PC-9 (cell line): ENCODE results near the gene CTU1. TPM values are rescaled to one million over a fixed set of nuclear protein-coding genes. Genes with fewer than 3 reads are reported as not detected.

Source experiments
- BruUV-seq: library from RNA; stranded (reverse); fragments of 400-500 nt; replicated peaks from 2 replicates; lab custom pipeline; 2021; lab: Mats Ljungman, UMichigan
- CTCF ChIA-PET: fragments of 300-600 bp; sonication (Branson Sonifier 250); formaldehyde crosslinking; loops from one replicate; lab custom pipeline; 2022; ENCODE audit warnings: antibody characterized with exemption; lab: Charles Lee
- POLR2A ChIA-PET: fragments of 300-600 bp; sonication (Branson Sonifier 250); formaldehyde crosslinking; loops from one replicate; lab custom pipeline; 2022; ENCODE audit warnings: antibody characterized with exemption; ENCODE audit not compliant: unreplicated experiment; lab: Charles Lee
- DNase-seq, 2 experiments: peaks; one replicate each; pipeline versions ENCODE4 v3.0.0 to v3.0.0-alpha.2; 2015 to 2022; ENCODE audit warnings: mixed read lengths in 1 of 2
- H2AFZ ChIP-seq: fragments of 200-600 bp; sonication (generic); 2 replicates; pipeline ENCODE4 v1.8.1; 2017; ENCODE audit warnings: antibody characterized with exemption
- H3F3A ChIP-seq: fragments of 200-600 bp; sonication (generic); 2 replicates; pipeline ENCODE4 v1.8.1; 2017; ENCODE audit warnings: antibody characterized with exemption, mild to moderate bottlenecking, low read depth; ENCODE audit not compliant: insufficient read depth
- H3K27ac ChIP-seq: fragments of 200-600 bp; sonication (generic); 2 replicates; pipeline ENCODE4 v1.6.1; 2016; ENCODE audit warnings: mixed run types
- H3K27me3 ChIP-seq: fragments of 200-600 bp; sonication (generic); 2 replicates; pipeline ENCODE4 v1.6.1; 2016; ENCODE audit warnings: low read depth, mixed run types; ENCODE audit not compliant: insufficient read depth
- H3K36me3 ChIP-seq: fragments of 200-600 bp; sonication (generic); 2 replicates; pipeline ENCODE4 v1.6.1; 2016; ENCODE audit warnings: low read depth, mixed run types
- H3K4me1 ChIP-seq: fragments of 200-600 bp; sonication (generic); replicated peaks from 2 replicates; pipeline ENCODE4 v1.6.1; 2016; ENCODE audit warnings: mixed run types; ENCODE audit not compliant: insufficient read depth
- H3K4me2 ChIP-seq: fragments of 200-600 bp; sonication (generic); 2 replicates; pipeline ENCODE4 v1.6.1; 2017; ENCODE audit warnings: mixed run types
- H3K4me3 ChIP-seq: fragments of 200-600 bp; sonication (generic); 2 replicates; pipeline ENCODE4 v1.6.1; 2016; ENCODE audit warnings: mixed run types
- H3K79me2 ChIP-seq: fragments of 200-600 bp; sonication (generic); 2 replicates; pipeline ENCODE4 v1.6.1; 2017; ENCODE audit warnings: low read depth, mixed run types
- H3K9me2 ChIP-seq: fragments of 200-600 bp; sonication (generic); 2 replicates; pipeline ENCODE4 v1.8.1; 2017; ENCODE audit warnings: mild to moderate bottlenecking; ENCODE audit not compliant: insufficient read depth
- H3K9me3 ChIP-seq: fragments of 200-600 bp; sonication (generic); 2 replicates; pipeline ENCODE4 v1.8.1; 2016; ENCODE audit warnings: low read depth; ENCODE audit not compliant: insufficient read depth
- H4K20me1 ChIP-seq: fragments of 200-600 bp; sonication (generic); 2 replicates; pipeline ENCODE4 v1.8.1; 2017; ENCODE audit not compliant: insufficient read depth
- EZH2 ChIP-seq: fragments of 200-600 bp; sonication (generic); IDR thresholded peaks from 2 replicates; pipeline ENCODE4 v1.8.0; 2017; ENCODE audit warnings: antibody characterized with exemption, low read depth
- intact Hi-C: fragments of 100-400 bp; cut with micrococcal nuclease; formaldehyde crosslinking; loops from one replicate; pipeline ENCODE4 v1.10.0; 2022; ENCODE audit not compliant: unreplicated experiment
- total RNA-seq: library from RNA; stranded (reverse); gene quantifications from 2 replicates; pipeline ENCODE4 v1.2.3, GENCODE V29; 2021
- TF ChIP-seq, protein P1 (sequence below): fragments of 200-600 bp; sonication (generic); conservative IDR thresholded peaks from 2 replicates; pipeline ENCODE4 v1.6.1; 2017; ENCODE audit warnings: mixed run types, antibody characterized with exemption, mild to moderate bottlenecking, moderate library complexity

Gene CTU1
- total RNA-seq, 1 experiment from 2014 or later, result 7.2 TPM

DNA sequence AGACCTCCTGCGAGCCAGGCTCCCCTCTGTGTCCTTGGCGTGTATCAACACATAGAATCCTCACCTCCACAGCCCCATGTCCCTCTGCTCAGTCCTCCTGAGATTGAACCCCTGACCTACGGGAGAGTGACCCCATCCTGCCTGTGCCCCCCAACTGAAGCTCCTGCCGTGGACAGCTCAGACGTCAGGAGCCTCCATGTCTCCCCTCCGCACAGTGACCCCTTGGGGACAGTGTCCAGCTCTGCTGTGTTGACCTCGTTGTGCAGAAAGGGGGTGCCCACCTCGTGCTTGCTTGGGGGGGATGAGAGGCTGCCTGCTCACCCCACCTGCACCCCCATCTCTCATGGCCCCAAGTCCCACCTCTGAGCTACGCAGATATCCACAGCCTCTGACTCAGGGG is 16.0 kb upstream of the CTU1 start:
- H3K36me3 ChIP-seq, result no peaks in the 10 kb centered on the region
- BruUV-seq, result no TSS peak
- H3K79me2 ChIP-seq, result no peaks in the 10 kb centered on the region
- intact Hi-C loops, result no loop called here
- no peak overlapping the region for H3K4me3 ChIP-seq
- POLR2A ChIA-PET, result no interaction called here
- H3K9me3 ChIP-seq, result no peaks in the 10 kb centered on the region
- H3K9me2 ChIP-seq, result no peaks in the 10 kb centered on the region
- H3K27me3 ChIP-seq, result peaks cover 97% of the 10 kb centered on the region
- DNase-seq, result no peak
- H4K20me1 ChIP-seq, result no peaks in the 10 kb centered on the region
- 0 out of 2 replicates have a peak, but pooled peaks cover 7% of the 10 kb centered on the region for H3K4me1 ChIP-seq
- H2AFZ ChIP-seq, result no peak overlapping the region
- no peak overlapping the region for H3K4me2 ChIP-seq
- no peak overlapping the region for H3K27ac ChIP-seq
- H3F3A ChIP-seq, result peaks cover 4% of the 10 kb centered on the region; the same call in 1 of the 2 replicates
- CTCF ChIA-PET, result no interaction called here
- TF ChIP-seq, protein P1, sequence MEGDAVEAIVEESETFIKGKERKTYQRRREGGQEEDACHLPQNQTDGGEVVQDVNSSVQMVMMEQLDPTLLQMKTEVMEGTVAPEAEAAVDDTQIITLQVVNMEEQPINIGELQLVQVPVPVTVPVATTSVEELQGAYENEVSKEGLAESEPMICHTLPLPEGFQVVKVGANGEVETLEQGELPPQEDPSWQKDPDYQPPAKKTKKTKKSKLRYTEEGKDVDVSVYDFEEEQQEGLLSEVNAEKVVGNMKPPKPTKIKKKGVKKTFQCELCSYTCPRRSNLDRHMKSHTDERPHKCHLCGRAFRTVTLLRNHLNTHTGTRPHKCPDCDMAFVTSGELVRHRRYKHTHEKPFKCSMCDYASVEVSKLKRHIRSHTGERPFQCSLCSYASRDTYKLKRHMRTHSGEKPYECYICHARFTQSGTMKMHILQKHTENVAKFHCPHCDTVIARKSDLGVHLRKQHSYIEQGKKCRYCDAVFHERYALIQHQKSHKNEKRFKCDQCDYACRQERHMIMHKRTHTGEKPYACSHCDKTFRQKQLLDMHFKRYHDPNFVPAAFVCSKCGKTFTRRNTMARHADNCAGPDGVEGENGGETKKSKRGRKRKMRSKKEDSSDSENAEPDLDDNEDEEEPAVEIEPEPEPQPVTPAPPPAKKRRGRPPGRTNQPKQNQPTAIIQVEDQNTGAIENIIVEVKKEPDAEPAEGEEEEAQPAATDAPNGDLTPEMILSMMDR, result no peak
- TF ChIP-seq EZH2, result no peak

DNA sequence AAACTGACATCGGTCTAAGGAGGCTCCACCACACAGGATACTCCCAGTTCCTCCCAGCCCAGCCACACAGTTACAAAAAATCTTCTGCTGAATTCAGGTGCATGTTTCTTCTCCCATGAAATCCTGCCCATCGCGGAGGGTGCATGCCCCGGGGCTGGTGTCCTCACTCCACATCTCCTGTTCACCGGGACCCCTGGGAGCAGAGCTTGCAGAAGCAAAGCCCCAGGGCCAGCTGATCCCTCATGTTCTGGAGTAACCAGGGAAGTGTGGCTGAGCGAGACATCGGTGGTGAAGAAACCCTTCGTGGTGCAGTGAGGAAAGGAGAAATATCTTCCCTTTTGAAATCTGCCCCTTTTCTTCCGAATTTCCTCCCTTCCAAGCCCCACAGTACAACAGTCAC is 15.6 kb upstream of the CTU1 start:
- Histone ChIP-seq H3K4me1 (0 out of 2 replicates have a peak, but pooled peaks cover 3% of the 10 kb centered on the region), H3F3A (peaks cover 4% of the 10 kb centered on the region; the same call in 1 of the 2 replicates), H3K36me3 (no peaks in the 10 kb centered on the region), H3K27me3 (peaks cover 98% of the 10 kb centered on the region), H3K27ac (no peak overlapping the region), H4K20me1 (no peaks in the 10 kb centered on the region), H3K4me3 (no peak overlapping the region), H3K9me2 (no peaks in the 10 kb centered on the region), H3K79me2 (no peaks in the 10 kb centered on the region), H3K9me3 (no peaks in the 10 kb centered on the region), H3K4me2 (no peak overlapping the region), H2AFZ (no peak overlapping the region)
- no peak for TF ChIP-seq EZH2
- TF ChIP-seq, protein P1, result no peak
- ChIA-PET CTCF (no interaction called here), POLR2A (no interaction called here)
- DNase-seq, result no peak
- intact Hi-C loops, result no loop called here
- no TSS peak for BruUV-seq

DNA sequence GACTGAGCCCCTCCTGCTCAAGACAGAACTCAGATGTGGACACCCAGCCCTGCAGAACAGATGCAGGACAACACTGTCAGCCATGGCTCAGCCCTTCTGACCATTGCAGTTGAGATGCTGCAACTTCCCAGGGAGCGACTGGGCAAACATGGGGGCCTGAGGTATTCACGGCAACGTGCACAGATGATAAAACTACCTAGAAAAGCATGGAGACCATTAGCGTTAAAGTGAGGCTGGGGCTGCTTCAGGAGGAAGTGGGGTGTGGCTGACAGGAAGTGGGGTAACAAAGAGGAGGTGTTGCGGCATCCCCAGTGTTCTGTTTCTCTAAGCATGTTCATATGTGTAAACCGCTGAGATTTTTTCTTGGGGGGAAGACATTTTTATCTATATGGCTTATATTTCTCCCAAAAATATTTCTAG is 15.2 kb upstream of the CTU1 start:
- ChIA-PET POLR2A (no interaction called here), CTCF (no interaction called here)
- no peak for DNase-seq
- no peaks in the 10 kb centered on the region for H3K36me3 ChIP-seq
- no peaks in the 10 kb centered on the region for H3K9me2 ChIP-seq
- BruUV-seq, result no TSS peak
- H3F3A ChIP-seq, result no peaks in the 10 kb centered on the region
- H3K4me1 ChIP-seq, result no peaks in the 10 kb centered on the region
- H3K79me2 ChIP-seq, result no peaks in the 10 kb centered on the region
- H3K4me2 ChIP-seq, result no peak overlapping the region
- no peak overlapping the region for H3K27ac ChIP-seq
- no peaks in the 10 kb centered on the region for H4K20me1 ChIP-seq
- no peak overlapping the region for H2AFZ ChIP-seq
- H3K27me3 ChIP-seq, result peaks cover 97% of the 10 kb centered on the region
- TF ChIP-seq, protein P1, result no peak
- TF ChIP-seq EZH2, result no peak
- intact Hi-C loops, result no loop called here
- no peak overlapping the region for H3K4me3 ChIP-seq
- no peaks in the 10 kb centered on the region for H3K9me3 ChIP-seq
